Measurements from ENCODE around the gene DDIAS. TPM values are rescaled to one million over a fixed set of nuclear protein-coding genes. Genes with fewer than 3 reads are reported as not detected.
"Not testable (repeated sequence)": the region's sequence is repeated elsewhere in the genome, so short reads cannot be mapped to it uniquely, and the experiment has no call there.

The DDIAS gene
- total RNA-seq, 1 donor from 2014 or later = 2.6 TPM

GRCh38 chr11:82889133-82890001 is 12.2 kb upstream of the DDIAS start:
- DNase-seq (ENCODE audit: low spot score) = no peak

- DNase-seq (ENCODE audit: low spot score) = no peak
These were observed 11.6 kb upstream of the DDIAS start for GRCh38 chr11:82890002-82890341.

GRCh38 chr11:82890936-82891335 is 10.6 kb upstream of the DDIAS start:
- no peak for DNase-seq (ENCODE audit: low spot score)

GRCh38 chr11:82892611-82893169 is 8.8 kb upstream of the DDIAS start:
- DNase-seq (ENCODE audit: low spot score) = no peak

- DNase-seq (ENCODE audit: low spot score) = no peak
These were observed 6.0 kb upstream of the DDIAS start for GRCh38 chr11:82895437-82896091.

- no peak for DNase-seq (ENCODE audit: low spot score)
These were observed 5.4 kb upstream of the DDIAS start for GRCh38 chr11:82896183-82896582.

GRCh38 chr11:82898241-82898640 is 3.3 kb upstream of the DDIAS start:
- no peak for DNase-seq (ENCODE audit: low spot score)

- no peak for DNase-seq (ENCODE audit: low spot score)
These were observed 2.2 kb upstream of the DDIAS start for GRCh38 chr11:82899186-82899820.

- DNase-seq (ENCODE audit: low spot score) = no peak
These were observed 1.6 kb upstream of the DDIAS start for GRCh38 chr11:82899957-82900276.

GRCh38 chr11:82900277-82901164 is 1.0 kb upstream of the DDIAS start, which contains the start of gene PRCP:
TSS of gene PRCP (minus strand) at chr11:82900430. CDS start at chr11:82900402, 28 bp downstream.
- DNase-seq (ENCODE audit: low spot score) = peak; percentile 97

- DNase-seq (ENCODE audit: low spot score) = no peak
These were observed 468 bp downstream of the DDIAS start for GRCh38 chr11:82901922-82902485.

- no peak for DNase-seq (ENCODE audit: low spot score)
These were observed 1.3 kb downstream of the DDIAS start for GRCh38 chr11:82902880-82903279.

- DNase-seq (ENCODE audit: low spot score) = no peak
These were observed 2.5 kb downstream of the DDIAS start for GRCh38 chr11:82903843-82904586.

GRCh38 chr11:82906236-82906635 is 4.7 kb downstream of the DDIAS start:
- no peak for DNase-seq (ENCODE audit: low spot score)

GRCh38 chr11:82906931-82907330 is 5.4 kb downstream of the DDIAS start:
- DNase-seq (ENCODE audit: low spot score) = no peak

GRCh38 chr11:82907371-82907770 is 5.8 kb downstream of the DDIAS start:
- DNase-seq (ENCODE audit: low spot score) = no peak

- DNase-seq (ENCODE audit: low spot score) = no peak
These were observed 6.8 kb downstream of the DDIAS start for GRCh38 chr11:82908311-82908710.

- DNase-seq (ENCODE audit: low spot score) = no peak
These were observed 7.6 kb downstream of the DDIAS start for GRCh38 chr11:82909015-82909640.

GRCh38 chr11:82919786-82920185 is 18.2 kb downstream of the DDIAS start:
- DNase-seq (ENCODE audit: low spot score) = not testable (repeated sequence)

GRCh38 chr11:82920227-82920626 is 18.7 kb downstream of the DDIAS start:
- DNase-seq (ENCODE audit: low spot score) = not testable (repeated sequence)

Measured in ureter (tissue), 1 donor.